Pancreas (tissue), 10 donors: Measurements from ENCODE around the gene ALK. TPM values are rescaled to one million over a fixed set of nuclear protein-coding genes. Genes with fewer than 3 reads are reported as not detected.

Source experiments
- ATAC-seq, 4 donors: fragments of 200-7000 bp; cut with Tn5 transposase; one replicate each; pipeline versions ENCODE4 v1.8.0 to v1.9.1; 2020; ENCODE audit warnings: mild to moderate bottlenecking in 4 of 4, moderate library complexity in 4 of 4
- DNase-seq, 6 donors: peaks; one replicate each; pipeline ENCODE4 v3.0.0-alpha.2; 2020
- FAIRE-seq: peaks from 2 replicates; lab custom pipeline; 2012; peaks lifted over from hg19 to GRCh38; lab: Jason Lieb, UNC
- H3K27ac ChIP-seq, 4 donors: fragments of 200-600 bp; sonication (generic); 1 replicate in 3 of 4; 2 replicates in 1 of 4; pipeline versions ENCODE4 v1.5.0 to v1.8.0; 2020
- H3K27me3 ChIP-seq, 4 donors: fragments of 200-600 bp; one replicate each; pipeline ENCODE4 v1.8.0; 2021
- H3K36me3 ChIP-seq, 3 donors: fragments of 200-600 bp; sonication (generic) in 1 of 3; one replicate each; pipeline versions ENCODE4 v1.5.0 to v1.8.0; 2020 to 2021
- H3K4me1 ChIP-seq, 3 donors: fragments of 200-600 bp; one replicate each; pipeline ENCODE4 v1.8.0; 2021
- H3K4me3 ChIP-seq, 4 donors: fragments of 200-600 bp; sonication (generic) in 2 of 4; one replicate each; pipeline versions ENCODE4 v1.5.0 to v1.8.0; 2020 to 2021
- H3K9me3 ChIP-seq, 4 donors: fragments of 200-600 bp; one replicate each; pipeline ENCODE4 v1.8.0; 2021
- CTCF ChIP-seq, 4 donors: fragments of 200-600 bp; sonication (generic) in 3 of 4; IDR thresholded peaks; one replicate each; pipeline versions ENCODE4 v1.5.0 to v1.8.0; 2021; ENCODE audit warnings: antibody characterized with exemption in 4 of 4
- WGBS, 2 donors: extraction: QIAGEN DNeasy Blood & Tissue Kit; methylation state at CpG; one replicate each; pipeline ENCODE4 v1.1.7; 2013; 5-methylcytosine and 5-hydroxymethylcytosine counted together
- intact Hi-C, 3 donors: fragments of 100-400 bp; cut with DNase I; formaldehyde crosslinking; loops; one replicate each; pipeline versions ENCODE4 v1.11.1 to v1.14.2; 2022
- polyA plus RNA-seq, 2 donors: library from polyadenylated mRNA; stranded (reverse); fragments of 200-250 nt; gene quantifications; one replicate each; pipeline ENCODE4 v1.2.3, GENCODE V29; 2013
- total RNA-seq, 6 donors: library from RNA; stranded (reverse); fragmentation: NEBNext Ultra II Directional in 4 of 6; extraction: Animal tissue kit (Norgen Biotek cat#: 25700) in 4 of 6; gene quantifications; one replicate each; pipeline versions ENCODE4 v1.2.1 to v1.2.4, GENCODE V29; 2021 to 2023
- donor health status: healthy with polysubstance abuse.
- donor health status: DM: no; HTN: no; CAD: no; lungs with moderate emphysema.
- donor health status: DM: no; HTN: no; CAD: no.
- donor health status: control.
- donor health status: control.
- donor health status: Bipolar disorder and iron deficiency.
- donor health status: DM: yes; HTN: yes; CAD: no.
- donor health status: DM: no; HTN: no; CAD: no.
- donor health status: DM: no; HTN: no; CAD: no.
- donor health status: DM: yes; HTN: yes; CAD: no.

The ALK gene
- total and polyA plus RNA-seq, 8 donors: 0.05 to 0.17 (median 0.09) TPM; not detected in 2

GRCh38 chr2:29460190-29460589 lies 461.2 kb downstream of the ALK start:
- DNase-seq (no peak), ATAC-seq (no peak), FAIRE-seq (no peak)
- no peaks in the 10 kb centered on the region for H3K4me1 ChIP-seq
- no peak overlapping the region for H3K4me3 ChIP-seq
- no peak for TF ChIP-seq CTCF (IDR thresholded peaks at IDR 0.05)
- WGBS, 2 donors: 54 to 69% methylated on average over 3 of the region's 3 CpGs
- intact Hi-C loops: no loop called here
- H3K27ac ChIP-seq: no peak overlapping the region
- no peaks in the 10 kb centered on the region for H3K9me3 ChIP-seq
- no peaks in the 10 kb centered on the region for H3K27me3 ChIP-seq
- no peaks in the 10 kb centered on the region for H3K36me3 ChIP-seq

- Histone ChIP-seq H3K4me3 (no peak overlapping the region), H3K27ac (no peak overlapping the region), H3K36me3 (no peaks in the 10 kb centered on the region), H3K27me3 (no peaks in the 10 kb centered on the region), H3K9me3 (no peaks in the 10 kb centered on the region), H3K4me1 (no peaks in the 10 kb centered on the region)
- intact Hi-C loops: no loop called here
- DNase-seq (no peak), FAIRE-seq (no peak), ATAC-seq (peak in 1 of 4 donors; percentile 26)
- TF ChIP-seq CTCF (IDR thresholded peaks at IDR 0.05): no peak
- WGBS, 2 donors: 73 to 84% methylated on average over 4 of the region's 4 CpGs
Measured at GRCh38 chr2:29459445-29460179, 461.8 kb downstream of the ALK start.

GRCh38 chr2:29456429-29456828 lies 465.0 kb downstream of the ALK start:
- Histone ChIP-seq H3K27me3 (no peaks in the 10 kb centered on the region), H3K9me3 (no peaks in the 10 kb centered on the region), H3K4me1 (no peaks in the 10 kb centered on the region), H3K4me3 (no peak overlapping the region), H3K36me3 (no peaks in the 10 kb centered on the region), H3K27ac (no peak overlapping the region)
- intact Hi-C loops: no loop called here
- no peak for FAIRE-seq
- no peak for TF ChIP-seq CTCF (IDR thresholded peaks at IDR 0.05)
- DNase-seq: no peak
- ATAC-seq: no peak

- no peak overlapping the region for H3K27ac ChIP-seq
- no peaks in the 10 kb centered on the region for H3K36me3 ChIP-seq
- DNase-seq (no peak), FAIRE-seq (no peak), ATAC-seq (peak in 1 of 4 donors; percentile 42)
- no peak for TF ChIP-seq CTCF (IDR thresholded peaks at IDR 0.05)
- intact Hi-C loops: no loop called here
- no peaks in the 10 kb centered on the region for H3K4me1 ChIP-seq
- no peaks in the 10 kb centered on the region for H3K27me3 ChIP-seq
- WGBS, 2 donors: 78 to 82% methylated on average over 6 of the region's 6 CpGs
- H3K9me3 ChIP-seq: no peaks in the 10 kb centered on the region
- no peak overlapping the region for H3K4me3 ChIP-seq
Measured at GRCh38 chr2:29455200-29455860, 466.1 kb downstream of the ALK start.

- Histone ChIP-seq H3K27ac (no peak overlapping the region), H3K9me3 (no peaks in the 10 kb centered on the region), H3K27me3 (no peaks in the 10 kb centered on the region), H3K4me3 (no peak overlapping the region), H3K36me3 (no peaks in the 10 kb centered on the region), H3K4me1 (no peaks in the 10 kb centered on the region)
- 84 to 89% methylated on average over 5 of the region's 5 CpGs for WGBS, 2 donors
- DNase-seq (no peak), ATAC-seq (no peak), FAIRE-seq (no peak)
- intact Hi-C loops: no loop called here
- TF ChIP-seq CTCF (IDR thresholded peaks at IDR 0.05): no peak
Measured at GRCh38 chr2:29452036-29452435, 469.4 kb downstream of the ALK start.
